GM15510 (cell line): Measurements from ENCODE around the gene TMEM132D.

Source experiments
- POLR2A ChIP-seq: IDR thresholded peaks from 3 replicates; pipeline ENCODE4 v1.6.1; 2011; ENCODE audit warnings: borderline replicate concordance; ENCODE audit not compliant: insufficient read length; ENCODE audit errors: extremely low read depth

Gene TMEM132D

DNA sequence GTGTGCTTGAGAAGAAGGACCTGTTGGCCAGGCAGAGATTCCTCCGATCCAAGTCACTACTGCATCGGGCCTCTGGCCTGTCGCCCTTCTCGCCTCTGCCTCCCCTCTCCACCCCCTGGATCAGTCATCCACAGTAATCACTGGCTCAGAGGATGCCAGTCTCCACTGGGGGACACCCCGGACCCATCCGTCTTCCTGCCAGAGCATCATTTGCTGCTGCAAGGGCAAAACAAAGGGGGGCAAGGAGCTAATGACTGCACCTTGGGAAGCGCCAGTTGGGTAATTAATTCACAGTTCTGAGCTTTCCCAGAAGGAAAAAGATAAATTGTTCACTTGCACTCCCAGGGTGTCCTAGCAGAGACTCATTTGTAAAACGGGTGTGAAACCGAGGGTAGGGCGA lies 835.1 kb downstream of the TMEM132D start:
- TF ChIP-seq POLR2A = no peak

DNA sequence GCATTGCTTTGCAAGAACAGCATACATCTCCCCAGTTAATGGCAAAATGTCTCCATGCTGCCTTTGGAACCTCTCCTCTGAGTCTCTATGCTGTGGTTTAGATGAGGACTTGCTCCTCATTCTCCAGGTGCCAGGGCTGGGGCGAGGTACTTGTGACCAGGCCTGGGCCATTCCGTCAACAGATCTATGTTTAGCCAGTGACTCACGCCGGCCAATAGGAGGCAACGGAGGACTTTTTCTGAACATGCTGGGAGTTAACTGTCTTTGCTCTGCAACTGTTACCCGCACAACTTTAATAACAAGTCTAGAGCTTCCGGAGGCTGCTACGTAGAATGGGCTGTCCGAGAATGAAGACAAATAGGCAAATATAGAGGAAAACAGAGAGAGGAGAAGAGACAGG lies 836.3 kb downstream of the TMEM132D start:
- TF ChIP-seq POLR2A = no peak

DNA sequence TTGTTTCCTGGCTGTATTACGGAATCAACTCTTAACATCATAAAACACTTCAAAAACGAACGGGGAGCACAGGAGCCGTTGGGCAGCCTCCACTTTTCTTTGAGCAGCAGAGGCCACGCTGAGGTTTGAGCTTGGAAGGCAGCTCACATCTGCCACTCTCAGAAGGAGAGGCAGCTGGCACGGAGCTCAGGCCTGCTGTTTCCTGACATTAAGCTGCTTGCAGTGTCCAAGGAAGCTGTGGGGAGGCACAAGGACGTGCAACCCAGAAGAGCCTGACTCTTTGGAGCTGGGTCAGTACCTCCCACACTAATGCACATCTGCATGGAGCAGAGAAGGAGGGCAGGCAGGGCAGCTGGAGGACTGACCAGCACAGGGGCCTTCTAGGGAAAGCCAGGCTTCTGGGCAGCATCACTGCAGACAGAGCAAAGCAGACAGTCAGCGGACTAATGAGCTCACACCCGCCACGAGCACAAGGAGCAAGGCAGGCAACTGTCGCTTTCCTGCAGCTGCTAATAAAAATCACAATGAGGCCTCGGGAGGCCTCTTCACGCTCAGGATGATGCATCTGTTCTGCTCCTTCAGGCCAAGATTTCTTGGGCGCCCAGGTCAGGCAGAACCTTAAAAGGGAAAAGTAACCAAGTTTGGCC lies 839.5 kb downstream of the TMEM132D start:
- no peak for TF ChIP-seq POLR2A

DNA sequence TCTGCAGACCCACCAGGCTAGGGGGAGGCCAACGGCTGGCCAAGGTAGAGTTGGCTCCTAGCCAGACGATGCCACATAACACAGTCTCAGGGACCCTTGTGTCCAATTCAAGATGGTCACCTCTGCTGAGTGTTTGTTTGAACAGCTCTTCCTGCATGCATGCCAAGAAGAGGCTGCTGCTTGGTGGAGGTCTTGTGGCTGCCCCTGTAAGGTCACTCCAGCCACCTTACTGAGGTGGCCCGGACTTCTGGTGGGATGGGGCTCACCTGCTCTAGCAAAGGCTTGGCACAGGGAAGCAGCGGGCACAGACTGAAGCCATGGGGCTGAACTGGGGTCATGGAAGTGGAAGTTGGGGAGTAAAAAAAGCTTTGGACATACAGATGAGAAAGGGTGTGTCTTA lies 840.2 kb downstream of the TMEM132D start:
- TF ChIP-seq POLR2A = no peak

DNA sequence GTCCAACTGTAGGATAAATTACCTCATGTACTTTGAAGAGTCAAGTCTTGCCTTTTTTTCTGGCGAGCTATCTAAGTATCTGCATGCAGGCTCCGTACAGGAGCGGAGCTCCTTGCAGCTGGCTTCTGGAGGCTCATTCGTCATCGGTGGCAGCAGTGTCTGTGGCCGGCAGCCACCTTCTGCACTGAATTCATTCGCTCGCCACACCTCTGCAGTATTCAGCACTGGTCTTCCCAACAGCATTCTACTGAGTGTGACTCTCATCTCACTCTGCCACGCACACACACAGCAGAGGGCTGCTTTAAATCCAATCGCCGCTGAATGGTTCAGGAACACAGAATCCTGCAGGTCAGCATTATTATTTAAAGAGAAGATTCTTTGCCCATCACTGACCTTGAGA lies 850.6 kb downstream of the TMEM132D start:
- no peak for TF ChIP-seq POLR2A

DNA sequence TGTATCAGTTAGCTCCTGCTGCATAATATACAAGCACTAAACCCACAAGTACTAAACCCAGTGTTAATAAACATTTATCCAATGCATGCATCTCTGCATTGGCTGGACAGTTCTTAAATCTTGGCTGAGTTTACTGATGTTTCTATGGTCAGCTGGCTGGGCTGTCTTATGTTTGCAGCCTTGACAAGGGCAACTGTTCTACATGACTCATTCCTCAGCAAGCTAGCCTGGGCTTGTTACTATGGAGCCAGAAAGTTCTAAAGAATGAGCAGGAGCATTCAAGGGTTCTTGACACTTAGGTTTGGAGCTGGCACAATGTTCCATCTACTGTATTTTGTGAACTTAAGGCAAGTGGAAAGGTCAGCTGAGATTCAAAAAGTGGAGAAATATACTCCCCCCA lies 851.5 kb downstream of the TMEM132D start:
- TF ChIP-seq POLR2A = no peak

DNA sequence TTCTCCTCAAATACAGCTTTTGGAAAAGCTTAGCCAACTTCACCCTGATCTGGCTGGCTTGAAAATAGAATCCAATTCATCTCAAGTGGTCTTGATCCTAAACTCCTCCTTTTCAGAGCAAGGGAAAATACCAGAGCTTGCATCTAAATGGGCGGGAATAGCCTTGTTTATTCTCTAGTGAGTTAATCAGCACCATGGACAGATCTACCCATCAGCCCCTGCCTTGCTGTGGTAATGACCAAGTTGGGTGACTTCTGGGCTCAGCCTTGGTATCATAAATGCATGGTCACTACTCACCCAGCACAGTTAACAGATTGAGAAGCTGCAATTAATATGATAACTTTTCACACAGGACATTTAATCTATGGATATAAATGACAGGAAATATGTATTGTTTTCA lies 853.9 kb downstream of the TMEM132D start:
- TF ChIP-seq POLR2A = no peak

DNA sequence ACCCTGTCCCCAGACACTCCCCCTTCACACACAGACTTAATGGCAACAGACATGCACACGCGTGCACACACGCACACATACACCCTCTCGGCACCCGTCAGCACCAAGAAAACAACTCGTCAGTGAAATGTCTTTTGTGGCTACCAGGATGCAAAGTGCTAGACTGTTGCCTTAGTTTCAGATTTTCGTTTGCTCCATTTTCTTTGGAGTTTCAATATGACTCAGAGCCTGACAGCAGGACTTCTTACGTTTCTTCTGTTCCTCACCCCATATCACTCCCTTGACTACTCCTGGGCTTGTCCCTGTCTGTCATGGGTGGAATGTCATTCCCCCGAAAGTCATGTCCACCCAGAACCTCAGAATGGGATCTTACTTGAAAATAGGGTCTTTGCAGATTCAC lies 867.7 kb downstream of the TMEM132D start:
- no peak for TF ChIP-seq POLR2A

DNA sequence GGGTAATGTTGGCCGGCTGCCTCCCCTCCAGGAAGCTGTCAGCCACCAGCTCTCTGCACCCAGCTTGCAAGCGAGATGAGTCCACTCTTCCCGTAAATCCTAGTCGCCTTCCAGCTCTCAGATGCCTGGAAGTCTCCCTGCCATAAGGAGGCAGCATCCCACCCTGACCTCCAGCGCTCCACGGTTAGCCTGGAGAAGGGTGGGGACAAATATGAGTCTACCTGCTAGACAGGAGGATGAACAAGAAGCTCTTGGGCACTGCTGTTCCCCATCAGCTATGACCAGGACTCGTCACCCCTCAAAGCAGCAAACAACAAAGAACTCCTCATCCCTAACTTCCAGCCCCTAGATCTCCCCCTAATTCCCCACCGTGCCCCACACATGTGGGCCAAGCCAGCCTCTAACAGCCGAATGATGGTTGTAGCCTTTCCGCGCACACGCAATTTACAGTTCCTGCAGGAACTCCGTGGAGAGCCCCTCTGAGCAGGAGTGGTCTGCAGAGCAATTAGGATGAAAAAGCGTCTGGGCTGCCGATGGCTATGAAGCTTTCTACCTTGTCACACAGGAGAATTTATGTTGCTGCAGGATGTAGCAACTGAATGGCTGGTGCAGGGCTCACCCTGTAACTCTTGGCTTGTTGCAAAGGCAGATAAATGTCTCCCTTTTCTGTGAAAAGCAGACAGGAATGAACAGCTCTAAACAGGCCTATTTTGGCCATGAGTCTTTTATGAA lies 869.1 kb downstream of the TMEM132D start:
- no peak for TF ChIP-seq POLR2A

DNA sequence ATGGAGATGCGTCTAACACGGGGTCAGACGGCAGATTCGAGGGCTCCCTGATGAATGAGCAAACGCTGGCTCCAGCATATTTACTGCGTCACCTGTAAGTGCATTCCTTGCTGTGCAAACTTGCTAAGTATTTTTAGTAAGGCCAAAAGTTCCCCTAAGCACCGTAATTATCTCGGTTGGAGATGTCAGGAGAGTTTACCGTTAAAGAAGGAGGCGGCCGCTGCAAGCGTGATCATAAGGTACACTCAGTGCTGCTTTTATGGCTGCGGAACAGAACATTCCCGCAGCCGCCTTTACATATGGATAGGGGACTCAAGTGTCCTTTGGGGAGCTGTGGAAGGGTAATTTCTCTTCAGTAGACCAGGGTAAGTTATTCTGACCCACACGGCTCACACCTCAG lies 875.0 kb downstream of the TMEM132D start:
- no peak for TF ChIP-seq POLR2A

DNA sequence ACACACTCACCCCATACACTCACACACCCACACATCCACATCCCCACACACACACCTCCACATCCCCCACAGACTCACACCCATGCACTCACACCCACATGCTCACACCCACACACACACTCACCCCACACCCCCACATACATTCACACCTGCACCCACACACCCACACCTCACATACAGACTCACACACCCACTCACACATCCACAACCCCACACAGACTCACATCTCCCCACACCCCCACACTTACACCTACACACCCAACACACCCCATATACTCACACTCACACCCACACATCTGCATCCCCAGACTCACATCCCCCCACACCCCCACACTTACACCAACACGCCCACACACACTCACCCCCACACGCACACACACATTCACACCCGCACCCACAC lies 878.8 kb downstream of the TMEM132D start:
- no peak for TF ChIP-seq POLR2A
